ENCODE measurements around the gene FAM83C.

The FAM83C gene

DNA sequence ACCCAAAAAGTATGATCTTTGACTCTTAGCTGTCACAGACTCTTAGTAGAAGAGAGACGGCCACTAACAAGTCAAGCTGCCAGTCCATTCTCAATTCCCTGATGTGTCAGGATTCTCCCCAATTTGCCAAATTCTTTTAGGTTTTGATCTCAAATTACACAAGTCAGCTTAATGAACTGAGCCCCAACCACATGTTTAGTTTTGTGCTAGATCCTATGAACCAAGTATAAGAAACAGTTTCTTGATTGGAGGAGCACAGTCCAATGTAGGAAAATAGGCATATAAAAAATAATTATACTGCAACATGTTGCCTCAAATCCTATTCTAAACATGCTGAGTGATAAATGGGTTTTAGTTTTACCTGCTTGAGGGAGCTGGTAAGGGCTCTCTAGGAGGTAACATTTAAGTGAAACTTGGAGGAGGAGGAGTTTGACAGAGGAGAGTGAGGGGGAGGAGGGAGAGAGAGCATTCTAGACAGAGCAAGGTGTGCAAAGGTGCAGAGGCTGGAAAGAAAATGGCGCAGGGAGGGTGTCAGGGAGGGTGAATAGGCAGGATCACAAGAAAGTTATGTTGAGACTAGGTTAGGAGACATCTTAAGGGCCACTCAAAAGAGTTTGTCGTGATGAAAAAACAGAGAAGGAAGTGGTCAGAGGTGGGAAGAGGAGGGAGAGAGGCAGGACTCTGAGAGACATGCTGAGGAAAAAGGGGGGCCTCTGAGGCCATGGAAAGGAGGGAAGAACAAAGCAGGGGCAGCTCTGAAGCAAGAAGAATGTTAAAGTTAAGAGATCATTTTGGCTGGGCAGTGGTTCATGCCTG lies 22.8 kb upstream of the FAM83C start:
- Mint-ChIP-seq H3K4me3 (no peak overlapping the region), H3K4me1 (peaks cover 16% of the 10 kb centered on the region)
- ATAC-seq (replicated peaks; ENCODE audit: extremely low read depth, poor library complexity, severe bottlenecking), result no peak

DNA sequence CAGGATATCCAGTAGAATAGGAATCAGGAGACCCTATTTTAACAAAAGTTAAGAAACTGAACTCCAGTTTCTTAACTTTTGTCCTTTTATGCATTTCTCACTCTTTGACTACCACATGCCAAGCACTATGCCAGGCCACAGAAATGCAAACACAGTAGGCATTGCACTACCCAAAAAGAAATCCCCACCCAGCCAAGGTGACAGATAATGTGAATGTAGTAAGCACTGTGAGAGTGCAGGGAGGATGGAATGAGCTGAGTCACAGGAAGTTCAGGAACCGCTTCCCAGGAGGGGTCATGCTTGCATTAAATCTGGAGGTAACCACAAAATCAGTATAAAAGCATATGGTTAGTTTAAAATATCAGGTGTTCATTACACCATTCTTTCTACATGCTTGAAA lies 20.1 kb upstream of the FAM83C start:
- H3K4me1 Mint-ChIP-seq, result peaks cover 16% of the 10 kb centered on the region

More for the DNA sequence above, 22.8 kb upstream of the FAM83C start:
- no peaks in the 10 kb centered on the region for H3K27me3 Mint-ChIP-seq
- H3K36me3 Mint-ChIP-seq (ENCODE audit: insufficient read depth), result peaks cover 3% of the 10 kb centered on the region
- H3K9me3 Mint-ChIP-seq, result no peaks in the 10 kb centered on the region
- DNase-seq (ENCODE audit: low spot score in 2 of 2), result no peak
- H3K27ac Mint-ChIP-seq (ENCODE audit: low read depth), result peak overlapping the region; percentile 30

DNA sequence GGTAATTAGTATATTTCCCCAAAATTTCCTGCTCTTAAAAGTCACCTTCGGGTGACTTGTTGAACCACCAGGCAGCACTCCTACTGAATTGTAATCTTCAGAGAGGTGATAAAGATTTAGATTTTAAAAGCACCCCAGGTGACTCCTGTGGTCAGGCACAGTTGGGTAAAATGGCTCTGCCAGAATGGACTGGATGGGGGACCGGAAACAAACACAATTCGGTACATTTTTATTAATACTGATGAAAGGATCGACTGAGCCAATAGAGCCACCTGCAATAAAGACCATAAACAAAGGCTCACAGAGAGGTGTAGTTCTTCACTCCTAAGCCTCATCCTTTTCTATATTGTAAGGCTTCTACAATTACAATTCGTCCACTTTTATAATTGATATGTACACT lies 19.6 kb upstream of the FAM83C start:
- Mint-ChIP-seq H3K27me3 (no peaks in the 10 kb centered on the region), H3K4me3 (no peak overlapping the region), H3K9me3 (no peaks in the 10 kb centered on the region), H3K36me3 (ENCODE audit: insufficient read depth) (peaks cover 5% of the 10 kb centered on the region), H3K4me1 (peaks cover 16% of the 10 kb centered on the region), H3K27ac (ENCODE audit: low read depth) (no peak overlapping the region)
- ATAC-seq (replicated peaks; ENCODE audit: extremely low read depth, poor library complexity, severe bottlenecking), result no peak
- DNase-seq (ENCODE audit: low spot score in 2 of 2), result no peak

More for the DNA sequence above, 20.1 kb upstream of the FAM83C start:
- ATAC-seq (replicated peaks; ENCODE audit: extremely low read depth, poor library complexity, severe bottlenecking) (no peak), DNase-seq (ENCODE audit: low spot score in 2 of 2) (no peak)
- no peaks in the 10 kb centered on the region for H3K27me3 Mint-ChIP-seq
- H3K4me3 Mint-ChIP-seq, result no peak overlapping the region
- H3K36me3 Mint-ChIP-seq (ENCODE audit: insufficient read depth), result peaks cover 5% of the 10 kb centered on the region
- no peaks in the 10 kb centered on the region for H3K9me3 Mint-ChIP-seq
- no peak overlapping the region for H3K27ac Mint-ChIP-seq (ENCODE audit: low read depth)

GRCh38 chr20:35311409-35311808 lies 19.2 kb upstream of the FAM83C start:
- no peaks in the 10 kb centered on the region for H3K9me3 Mint-ChIP-seq
- DNase-seq (ENCODE audit: low spot score in 2 of 2) (no peak), ATAC-seq (replicated peaks; ENCODE audit: extremely low read depth, poor library complexity, severe bottlenecking) (no peak)
- no peaks in the 10 kb centered on the region for H3K27me3 Mint-ChIP-seq
- H3K4me3 Mint-ChIP-seq, result no peak overlapping the region
- peaks cover 16% of the 10 kb centered on the region for H3K4me1 Mint-ChIP-seq
- peaks cover 5% of the 10 kb centered on the region for H3K36me3 Mint-ChIP-seq (ENCODE audit: insufficient read depth)
- no peak overlapping the region for H3K27ac Mint-ChIP-seq (ENCODE audit: low read depth)

DNA sequence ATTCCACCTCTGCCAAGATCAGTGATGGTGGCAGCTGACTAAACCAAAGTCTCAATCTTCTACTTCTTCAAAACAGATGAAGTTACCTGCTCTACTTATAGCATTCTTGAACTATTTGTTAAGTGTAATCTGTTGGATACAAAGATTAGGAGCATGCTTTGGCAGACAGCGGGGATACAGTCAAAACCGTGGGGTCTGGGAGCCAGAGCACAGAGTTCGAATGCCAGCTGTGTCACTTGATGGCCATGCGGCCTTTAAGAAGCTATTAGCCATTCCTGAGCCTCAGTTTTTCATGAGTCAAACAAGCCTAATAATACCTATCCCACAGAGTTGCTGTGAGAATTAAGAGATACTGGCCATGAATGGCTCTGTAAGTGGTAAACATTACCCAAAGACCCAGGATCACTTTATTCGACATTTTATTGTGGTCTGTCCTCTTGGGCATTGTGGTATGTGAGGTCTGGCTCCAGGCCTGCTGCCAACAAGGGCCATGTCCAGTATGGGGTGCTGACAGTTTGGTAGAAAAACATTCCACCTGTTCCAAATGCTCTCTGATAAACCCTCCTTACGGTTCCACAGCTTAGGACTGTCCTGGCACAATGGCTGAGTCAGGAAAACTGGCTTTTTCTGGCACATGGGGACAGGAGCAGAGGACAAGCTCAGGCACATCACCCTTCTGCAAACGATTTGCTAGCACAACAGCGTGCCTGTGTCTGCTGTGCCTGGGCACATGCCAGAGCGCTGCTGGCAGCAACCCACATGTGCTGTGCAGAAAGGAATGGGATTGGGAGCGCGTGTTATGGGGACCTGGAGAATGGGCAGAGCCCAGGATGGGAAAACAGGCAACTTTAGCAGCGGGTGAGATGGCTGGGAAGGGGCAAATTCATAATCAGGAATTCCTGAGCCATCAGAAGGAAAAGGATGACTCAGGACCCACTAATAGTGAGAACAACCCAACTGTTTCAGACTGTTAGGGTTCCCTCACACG lies 15.7 kb upstream of the FAM83C start:
- peaks cover 8% of the 10 kb centered on the region for H3K36me3 Mint-ChIP-seq (ENCODE audit: insufficient read depth)
- no peaks in the 10 kb centered on the region for H3K9me3 Mint-ChIP-seq
- DNase-seq (ENCODE audit: low spot score in 2 of 2) (no peak), ATAC-seq (replicated peaks; ENCODE audit: extremely low read depth, poor library complexity, severe bottlenecking) (no peak)
- H3K4me3 Mint-ChIP-seq, result no peak overlapping the region
- H3K4me1 Mint-ChIP-seq, result peaks cover 10% of the 10 kb centered on the region
- H3K27ac Mint-ChIP-seq (ENCODE audit: low read depth), result peak overlapping the region; percentile 58
- no peaks in the 10 kb centered on the region for H3K27me3 Mint-ChIP-seq

- ATAC-seq (replicated peaks; ENCODE audit: extremely low read depth, poor library complexity, severe bottlenecking), result no peak
Measured at GRCh38 chr20:35306931-35307517, 14.8 kb upstream of the FAM83C start.

DNA sequence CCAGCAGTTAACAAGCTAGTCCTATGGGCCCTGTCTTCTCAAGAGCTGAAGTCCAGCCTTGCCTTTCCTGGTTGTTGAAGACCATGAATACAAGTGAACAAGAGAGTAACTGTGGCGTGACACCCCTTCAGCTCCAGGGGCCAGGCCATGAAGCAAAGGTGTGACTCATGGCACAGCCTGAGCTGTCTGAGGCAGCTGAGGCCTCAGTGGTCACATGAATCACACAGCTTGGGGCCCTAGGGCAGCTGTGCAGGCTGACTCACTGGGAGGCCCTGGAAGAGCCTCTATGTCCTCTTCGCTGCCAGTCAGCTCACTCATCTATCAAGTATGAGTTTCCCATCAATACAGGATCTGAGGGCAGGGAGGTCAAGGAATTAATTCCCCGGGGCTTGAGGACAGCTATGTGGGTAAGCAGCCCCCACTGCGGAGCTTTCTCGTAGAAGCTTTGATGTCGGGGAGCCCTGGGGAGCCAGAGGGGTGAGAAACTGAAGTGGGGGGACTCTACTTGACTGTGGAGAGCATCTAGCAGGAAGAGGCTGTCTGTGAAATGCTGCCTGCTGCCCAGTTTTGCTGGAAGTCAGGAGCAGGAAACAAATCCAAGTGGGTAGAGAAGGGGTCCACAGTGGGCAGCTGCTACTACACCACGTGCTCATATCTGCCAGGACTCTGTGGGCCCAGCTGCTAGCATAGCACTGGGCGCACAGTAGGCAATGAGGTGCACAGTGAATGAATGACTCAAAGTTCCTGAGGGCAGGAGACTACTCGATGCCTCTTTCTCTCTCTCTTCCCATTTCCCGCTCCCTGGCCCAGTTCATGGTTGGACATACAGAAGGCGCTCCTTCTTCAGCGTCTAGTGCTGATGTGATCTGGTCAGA lies 13.7 kb upstream of the FAM83C start:
- ATAC-seq (replicated peaks; ENCODE audit: extremely low read depth, poor library complexity, severe bottlenecking) (no peak), DNase-seq (ENCODE audit: low spot score in 2 of 2) (no peak)
- Mint-ChIP-seq H3K27ac (ENCODE audit: low read depth) (peak overlapping the region; percentile 49), H3K4me3 (no peak overlapping the region), H3K4me1 (peaks cover 10% of the 10 kb centered on the region), H3K36me3 (ENCODE audit: insufficient read depth) (peaks cover 6% of the 10 kb centered on the region), H3K9me3 (no peaks in the 10 kb centered on the region), H3K27me3 (no peaks in the 10 kb centered on the region)

More at GRCh38 chr20:35306931-35307517, 14.8 kb upstream of the FAM83C start:
- no peak for DNase-seq (ENCODE audit: low spot score in 2 of 2)
- Mint-ChIP-seq H3K27ac (ENCODE audit: low read depth) (no peak overlapping the region), H3K9me3 (no peaks in the 10 kb centered on the region), H3K4me1 (peaks cover 10% of the 10 kb centered on the region), H3K4me3 (no peak overlapping the region), H3K36me3 (ENCODE audit: insufficient read depth) (peaks cover 6% of the 10 kb centered on the region), H3K27me3 (no peaks in the 10 kb centered on the region)

- DNase-seq (ENCODE audit: low spot score in 2 of 2) (no peak), ATAC-seq (replicated peaks; ENCODE audit: extremely low read depth, poor library complexity, severe bottlenecking) (no peak)
- Mint-ChIP-seq H3K27ac (ENCODE audit: low read depth) (peak overlapping the region; percentile 49), H3K9me3 (no peaks in the 10 kb centered on the region), H3K27me3 (no peaks in the 10 kb centered on the region), H3K36me3 (ENCODE audit: insufficient read depth) (peaks cover 6% of the 10 kb centered on the region), H3K4me3 (no peak overlapping the region), H3K4me1 (peaks cover 10% of the 10 kb centered on the region)
Measured at GRCh38 chr20:35304956-35305355, 12.7 kb upstream of the FAM83C start.

DNA sequence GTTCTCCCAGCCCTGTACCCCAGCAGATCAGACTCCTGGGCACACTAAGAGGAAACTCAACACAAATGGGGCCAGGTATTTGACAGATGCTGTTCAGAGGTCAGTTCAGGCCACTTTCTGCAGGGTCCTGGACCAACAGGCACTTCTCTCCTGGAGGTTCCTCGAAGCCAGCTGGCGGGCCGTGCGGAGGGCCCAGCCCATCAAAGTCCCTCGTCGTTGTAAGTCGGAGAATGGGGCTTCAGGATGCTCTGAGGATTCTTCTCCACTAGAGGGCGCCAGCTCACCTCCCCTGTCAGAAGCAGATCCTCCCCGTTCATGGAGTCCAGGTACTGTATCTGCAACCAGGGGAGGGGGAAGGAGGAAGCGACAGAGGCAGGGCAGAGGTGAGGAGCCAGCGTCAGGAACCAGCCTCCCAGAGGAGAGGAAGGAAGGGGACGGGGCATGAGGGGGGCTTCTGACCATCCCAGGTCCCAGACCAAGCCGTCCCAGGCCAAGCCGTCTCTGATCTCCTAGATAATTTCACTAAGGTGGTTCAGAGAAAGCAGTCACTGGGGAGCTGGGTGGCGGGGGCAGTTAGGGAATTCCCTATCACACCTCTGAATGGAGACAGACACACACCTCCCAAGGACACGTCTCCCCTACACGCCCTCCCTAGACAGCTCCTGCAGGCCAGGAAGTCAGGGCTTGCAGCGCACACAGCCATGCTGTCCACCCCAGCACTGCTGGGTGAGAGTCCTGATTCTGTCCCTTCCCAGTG lies 11.7 kb upstream of the FAM83C start:
- DNase-seq (ENCODE audit: low spot score in 2 of 2), result peak; percentile 75 to 77
- Mint-ChIP-seq H3K4me1 (peaks cover 10% of the 10 kb centered on the region), H3K9me3 (no peaks in the 10 kb centered on the region), H3K4me3 (no peak overlapping the region), H3K36me3 (ENCODE audit: insufficient read depth) (peaks cover 4% of the 10 kb centered on the region), H3K27me3 (no peaks in the 10 kb centered on the region), H3K27ac (ENCODE audit: low read depth) (no peak overlapping the region)
- ATAC-seq (replicated peaks; ENCODE audit: extremely low read depth, poor library complexity, severe bottlenecking), result peak; percentile 92

GRCh38 chr20:35303382-35303734 lies 11.1 kb upstream of the FAM83C start:
- Mint-ChIP-seq H3K36me3 (ENCODE audit: insufficient read depth) (peaks cover 4% of the 10 kb centered on the region), H3K27ac (ENCODE audit: low read depth) (no peak overlapping the region), H3K9me3 (no peaks in the 10 kb centered on the region), H3K4me1 (peaks cover 10% of the 10 kb centered on the region), H3K27me3 (no peaks in the 10 kb centered on the region), H3K4me3 (no peak overlapping the region)
- DNase-seq (ENCODE audit: low spot score in 2 of 2), result no peak
- no peak for ATAC-seq (replicated peaks; ENCODE audit: extremely low read depth, poor library complexity, severe bottlenecking)

Measured in central memory CD8-positive, alpha-beta T cell (primary cell).